ENCODE data around the gene NUP43.
"Not testable (repeated sequence)": the region's sequence is repeated elsewhere in the genome, so short reads cannot be mapped to it uniquely, and the experiment has no call there.

NUP43 gene

DNA sequence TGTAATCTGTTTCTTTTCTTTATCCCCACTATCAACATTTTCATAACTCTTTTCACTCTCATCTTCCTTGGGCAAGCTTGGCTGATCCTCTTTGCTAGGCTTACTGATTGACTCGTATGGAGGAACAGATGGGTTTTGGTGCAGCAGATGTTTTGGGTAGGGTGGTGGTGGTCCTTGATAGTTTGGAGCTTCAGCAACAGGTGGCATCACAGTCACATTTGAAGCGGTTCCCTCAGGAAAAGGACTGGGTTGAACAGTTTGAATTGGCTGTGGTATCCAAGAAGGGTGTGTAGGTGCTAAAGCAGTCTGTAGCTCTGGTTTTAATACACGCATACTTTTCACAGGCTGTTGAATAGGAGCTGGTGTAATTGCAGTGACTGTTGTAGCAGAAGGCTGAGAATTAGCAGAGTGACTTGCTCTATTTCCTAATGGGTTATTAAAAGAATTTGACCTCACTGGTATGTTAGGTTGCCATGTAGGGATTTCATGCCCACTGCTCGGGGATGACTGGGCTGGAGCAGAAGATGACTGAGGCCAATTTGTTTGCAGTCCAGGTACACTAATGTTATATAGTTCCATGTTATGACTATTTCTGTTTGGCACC is 63.0 kb downstream of the NUP43 start:
- no peak for DNase-seq

DNA sequence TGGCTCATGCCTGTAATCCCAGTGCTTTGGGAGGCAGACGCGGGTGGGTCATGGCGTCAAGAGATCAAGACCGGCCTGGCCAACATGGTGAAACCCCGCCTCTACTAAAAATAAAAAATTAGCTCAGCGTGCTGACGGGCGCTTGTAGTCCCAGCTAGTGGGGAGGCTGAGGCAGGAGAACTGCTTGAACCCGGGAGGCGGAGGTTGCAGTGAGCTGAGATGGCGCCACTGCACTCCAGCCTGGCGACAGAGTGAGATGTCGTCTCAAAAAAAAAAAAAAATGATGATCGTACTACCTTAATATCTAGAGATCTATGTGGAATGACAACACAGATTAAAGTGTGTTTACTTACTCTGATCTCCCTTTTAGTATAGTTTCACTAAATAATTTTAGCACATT is 64.5 kb downstream of the NUP43 start:
- not testable (repeated sequence) for DNase-seq

DNA sequence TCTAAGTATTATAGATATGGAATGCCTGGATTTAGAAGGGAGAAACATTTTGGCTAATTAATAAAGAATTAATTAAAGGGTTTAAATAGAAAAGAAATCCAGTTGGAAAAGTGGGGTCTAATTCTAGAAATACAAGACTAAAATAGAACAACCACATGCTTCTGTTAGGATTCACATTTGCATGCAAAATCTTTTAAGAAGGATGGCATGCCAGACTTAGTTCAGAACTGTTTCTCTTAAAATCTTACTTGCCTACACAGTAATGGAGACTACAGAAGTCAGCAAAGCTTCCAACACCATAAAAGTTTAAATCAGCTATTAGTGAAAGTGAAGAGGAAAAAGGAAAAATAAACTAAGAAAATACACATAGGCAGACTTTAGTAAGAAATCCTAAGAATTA is 65.1 kb downstream of the NUP43 start:
- no peak for DNase-seq

DNA sequence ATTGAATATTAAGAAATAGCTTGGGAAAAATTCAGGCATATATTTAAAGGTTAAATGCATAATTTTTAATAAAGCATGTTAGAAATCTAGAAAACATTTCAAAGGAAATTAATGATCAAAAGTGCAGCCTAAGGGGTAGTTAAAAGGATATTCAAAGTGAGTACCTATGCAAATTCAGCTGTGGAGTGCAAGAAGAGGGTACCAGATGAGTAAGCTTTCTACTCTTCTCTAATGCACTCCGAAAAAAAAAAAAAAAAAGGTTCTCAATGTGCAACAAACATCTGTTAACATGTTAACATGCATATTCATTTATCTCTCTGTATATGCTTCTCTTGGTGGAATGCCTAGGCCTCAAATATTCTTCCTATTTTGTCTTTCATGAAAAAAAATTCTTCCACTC is 65.8 kb downstream of the NUP43 start:
- no peak for DNase-seq

All from T-helper 1 cell (primary cell).